H9 (cell line): ENCODE measurements around the gene ZNF556. TPM values are rescaled to one million over a fixed set of nuclear protein-coding genes. Genes with fewer than 3 reads are reported as not detected.

Experiments
- DNase-seq: peaks from one replicate; pipeline ENCODE4 v3.0.0-alpha.2; 2017
- H2AFZ ChIP-seq: one replicate; pipeline ENCODE4 v1.6.1; 2013; ENCODE audit warnings: mild to moderate bottlenecking, low read length, control low read depth, moderate library complexity
- H2AK5ac ChIP-seq: 2 replicates; pipeline ENCODE4 v1.6.1; 2013; ENCODE audit warnings: low read length, control low read depth, mixed read lengths; ENCODE audit not compliant: insufficient read length
- H2BK120ac ChIP-seq: one replicate; pipeline ENCODE4 v1.6.1; 2013; ENCODE audit warnings: low read depth, mild to moderate bottlenecking, low read length, control low read depth, inconsistent platforms; ENCODE audit not compliant: poor library complexity, severe bottlenecking
- H2BK12ac ChIP-seq: 2 replicates; pipeline ENCODE4 v1.6.1; 2013; ENCODE audit warnings: low read length, control low read depth, mixed read lengths, low read depth; ENCODE audit not compliant: insufficient read length
- H2BK15ac ChIP-seq: 2 replicates; pipeline ENCODE4 v1.6.1; 2013; ENCODE audit warnings: low read depth, low read length, control low read depth
- H2BK20ac ChIP-seq: one replicate; pipeline ENCODE4 v1.6.1; 2013; ENCODE audit warnings: low read depth, mild to moderate bottlenecking, low read length, control low read depth, inconsistent platforms; ENCODE audit not compliant: poor library complexity, severe bottlenecking
- H2BK5ac ChIP-seq: 2 replicates; pipeline ENCODE4 v1.6.1; 2013; ENCODE audit warnings: low read length, control low read depth, mixed read lengths; ENCODE audit not compliant: insufficient read length
- H3K14ac ChIP-seq: 2 replicates; pipeline ENCODE4 v1.6.1; 2013; ENCODE audit warnings: low read length, control low read depth; ENCODE audit not compliant: insufficient read depth
- H3K18ac ChIP-seq: 2 replicates; pipeline ENCODE4 v1.6.1; 2013; ENCODE audit warnings: low read depth, mild to moderate bottlenecking, mixed read lengths, low read length, control low read depth; ENCODE audit not compliant: insufficient read length
- H3K23ac ChIP-seq: 2 replicates; pipeline ENCODE4 v1.6.1; 2013; ENCODE audit warnings: low read length, control low read depth, mixed read lengths, low read depth; ENCODE audit not compliant: insufficient read length
- H3K23me2 ChIP-seq: 2 replicates; pipeline ENCODE4 v1.6.1; 2013; ENCODE audit warnings: low read depth, mild to moderate bottlenecking, mixed read lengths, low read length, control low read depth; ENCODE audit not compliant: insufficient read length, poor library complexity, severe bottlenecking
- H3K27ac ChIP-seq: 2 replicates; pipeline ENCODE4 v1.5.1; 2013; ENCODE audit warnings: low read length, control low read depth, mixed read lengths, low read depth; ENCODE audit not compliant: insufficient read length
- H3K27me3 ChIP-seq: 2 replicates; pipeline ENCODE4 v1.6.1; 2013; ENCODE audit warnings: low read length, control low read depth, inconsistent platforms; ENCODE audit not compliant: insufficient read depth
- H3K4ac ChIP-seq: 2 replicates; pipeline ENCODE4 v1.6.1; 2013; ENCODE audit warnings: low read depth, mild to moderate bottlenecking, control low read depth, inconsistent platforms, low read length, moderate library complexity
- H3K4me1 ChIP-seq: 2 replicates; pipeline ENCODE4 v1.6.1; 2013; ENCODE audit warnings: low read length, control low read depth, inconsistent platforms; ENCODE audit not compliant: insufficient read depth
- H3K4me2 ChIP-seq: 2 replicates; pipeline ENCODE4 v1.6.1; 2013; ENCODE audit warnings: low read length, control low read depth, mixed read lengths; ENCODE audit not compliant: insufficient read length, insufficient read depth
- H3K56ac ChIP-seq: 2 replicates; pipeline ENCODE4 v1.6.1; 2013; ENCODE audit warnings: low read depth, mild to moderate bottlenecking, mixed read lengths, low read length, control low read depth; ENCODE audit not compliant: insufficient read length
- H3K79me1 ChIP-seq: 2 replicates; pipeline ENCODE4 v1.6.1; 2013; ENCODE audit warnings: low read depth, mild to moderate bottlenecking, moderate library complexity, low read length, control low read depth, inconsistent platforms; ENCODE audit not compliant: insufficient read depth, poor library complexity, severe bottlenecking
- H3K79me2 ChIP-seq: 2 replicates; pipeline ENCODE4 v1.6.1; 2013; ENCODE audit warnings: low read length, control low read depth, inconsistent platforms; ENCODE audit not compliant: insufficient read depth
- H3K9ac ChIP-seq: 2 replicates; pipeline ENCODE4 v1.6.1; 2013; ENCODE audit warnings: low read length, control low read depth, mixed read lengths; ENCODE audit not compliant: insufficient read length; ENCODE audit errors: extremely low read depth
- H3K9me3 ChIP-seq: one replicate; pipeline ENCODE4 v1.6.1; 2013; ENCODE audit warnings: low read depth, low read length, inconsistent platforms; ENCODE audit not compliant: control insufficient read depth
- H3T11ph ChIP-seq: one replicate; pipeline ENCODE4 v1.6.1; 2013; ENCODE audit warnings: mild to moderate bottlenecking, low read length, control low read depth, inconsistent platforms
- H4K20me1 ChIP-seq: one replicate; pipeline ENCODE4 v1.6.1; 2013; ENCODE audit not compliant: control insufficient read depth, insufficient read length, insufficient read depth
- H4K5ac ChIP-seq: 2 replicates; pipeline ENCODE4 v1.6.1; 2013; ENCODE audit warnings: low read depth, mild to moderate bottlenecking, mixed read lengths, low read length, control low read depth; ENCODE audit not compliant: insufficient read length
- H4K8ac ChIP-seq: replicated peaks from 2 replicates; pipeline ENCODE4 v1.6.1; 2013; ENCODE audit warnings: low read length, control low read depth, mixed read lengths, low read depth; ENCODE audit not compliant: insufficient read length
- H4K91ac ChIP-seq: 2 replicates; pipeline ENCODE4 v1.6.1; 2013; ENCODE audit warnings: low read depth, mild to moderate bottlenecking, moderate library complexity, mixed read lengths, low read length, control low read depth; ENCODE audit not compliant: insufficient read length
- H3K27ac Mint-ChIP-seq, 3 experiments: 2 replicates in 2 of 3; 3 replicates in 1 of 3; pipeline ENCODE4 v1.8.0; 2020 to 2021; ENCODE audit warnings: mixed read lengths in 3 of 3, mild to moderate bottlenecking in 1 of 3, moderate library complexity in 1 of 3
- H3K27me3 Mint-ChIP-seq: 2 replicates; pipeline ENCODE4 v1.8.0; 2021; ENCODE audit warnings: low read depth, mild to moderate bottlenecking, moderate library complexity, mixed read lengths
- H3K36me3 Mint-ChIP-seq, 3 experiments: 2 replicates in 2 of 3; 3 replicates in 1 of 3; pipeline ENCODE4 v1.8.0; 2020 to 2021; ENCODE audit warnings: low read depth in 3 of 3, mixed read lengths in 3 of 3; ENCODE audit not compliant: insufficient read depth in 1 of 3
- H3K4me1 Mint-ChIP-seq, 2 experiments: 2 replicates each; pipeline ENCODE4 v1.8.0; 2020; ENCODE audit warnings: mixed read lengths in 2 of 2
- H3K4me3 Mint-ChIP-seq, 2 experiments: 2 replicates in 1 of 2; 3 replicates in 1 of 2; pipeline ENCODE4 v1.8.0; 2020 to 2021; ENCODE audit warnings: mild to moderate bottlenecking in 2 of 2, mixed read lengths in 2 of 2, moderate library complexity in 1 of 2
- H3K9me3 Mint-ChIP-seq, 2 experiments: 2 replicates in 1 of 2; 3 replicates in 1 of 2; pipeline ENCODE4 v1.8.0; 2020; ENCODE audit warnings: mild to moderate bottlenecking in 2 of 2, mixed read lengths in 2 of 2, moderate library complexity in 1 of 2
- CTCF ChIP-seq: fragments of 200-600 bp; sonication (generic); conservative IDR thresholded peaks from 3 replicates; pipeline ENCODE4 v1.8.0; 2021; ENCODE audit warnings: antibody characterized with exemption, mild to moderate bottlenecking
- WGBS: extraction: QIAGEN DNeasy Blood & Tissue Kit; methylation state at CpG from one replicate; pipeline ENCODE4 v1.1.7; 2013; ENCODE audit warnings: missing lambda C conversion rate, low lambda C conversion rate, mixed read lengths; ENCODE audit not compliant: insufficient read length; ENCODE audit errors: extremely low coverage; 5-methylcytosine and 5-hydroxymethylcytosine counted together
- total RNA-seq: library from RNA; stranded (reverse); gene quantifications from 2 replicates; pipeline ENCODE4 v1.2.1, GENCODE V29; 2021

The ZNF556 gene
- total RNA-seq, 1 experiment from 2014 or later: not detected

- no peak overlapping the region for H3K27ac ChIP-seq
- no peak overlapping the region for H2AFZ ChIP-seq
- no peaks in the 10 kb centered on the region for H3K4me1 ChIP-seq
- H3K79me2 ChIP-seq: no peaks in the 10 kb centered on the region
- H3K23me2 ChIP-seq: no peaks in the 10 kb centered on the region
- TF ChIP-seq CTCF: no peak
- H3K79me1 ChIP-seq: no peaks in the 10 kb centered on the region
- no peak overlapping the region for H2BK20ac ChIP-seq
- no peak overlapping the region for H3K4me2 ChIP-seq
- H4K20me1 ChIP-seq: peaks cover 2% of the 10 kb centered on the region
- no peak for DNase-seq
- no peak overlapping the region for H2BK120ac ChIP-seq
- H3K27me3 ChIP-seq: no peaks in the 10 kb centered on the region
- H2BK15ac ChIP-seq: no peak overlapping the region
- no peak overlapping the region for H3K18ac ChIP-seq
- Mint-ChIP-seq H3K9me3 (peaks cover 18 to 32% of the 10 kb centered on the region in 2 experiments), H3K4me1 (peaks cover 3% of the 10 kb centered on the region in 2 experiments; a peak in 1 of 4 replicates), H3K27ac (no peak overlapping the region), H3K27me3 (no peaks in the 10 kb centered on the region), H3K4me3 (no peak overlapping the region), H3K36me3 (peaks cover 29 to 46% (median 34%) of the 10 kb centered on the region in 3 experiments)
- no peak overlapping the region for H4K8ac ChIP-seq
- H3K56ac ChIP-seq: no peak overlapping the region
- H4K91ac ChIP-seq: no peak overlapping the region
- no peak overlapping the region for H2BK12ac ChIP-seq
- H3K4ac ChIP-seq: no peak overlapping the region
- no peak overlapping the region for H2AK5ac ChIP-seq
- no peak overlapping the region for H4K5ac ChIP-seq
- no peak overlapping the region for H3K14ac ChIP-seq
- H3T11ph ChIP-seq: no peak overlapping the region
- no CpG with 5 or more reads among the region's 9 CpGs for WGBS
- H3K23ac ChIP-seq: no peak overlapping the region
- H3K9me3 ChIP-seq: peaks cover 6% of the 10 kb centered on the region
- H2BK5ac ChIP-seq: no peak overlapping the region
- H3K9ac ChIP-seq: no peak overlapping the region
These were observed 43.5 kb upstream of the ZNF556 start for GRCh38 chr19:2823646-2824045.
